HG03095 (cell line): ENCODE data around the gene STH.

ENCODE experiments used
- ATAC-seq: cut with Tn5 transposase; IDR thresholded peaks from one replicate; pipeline ENCODE4 v1.9.1; 2021; ENCODE audit warnings: moderate library complexity; ENCODE audit not compliant: unreplicated experiment

The STH gene

GRCh38 chr17:45983614-45984310 is 15.3 kb upstream of the STH start:
- ATAC-seq = no peak

- ATAC-seq = no peak
Observed at GRCh38 chr17:45984368-45984767, 14.7 kb upstream of the STH start.

- no peak for ATAC-seq
Observed at GRCh38 chr17:45985447-45985846, 13.6 kb upstream of the STH start.

GRCh38 chr17:45986056-45986455 is 13.0 kb upstream of the STH start:
- no peak for ATAC-seq

- ATAC-seq = no peak
Observed at GRCh38 chr17:45987706-45988105, 11.3 kb upstream of the STH start.

- no peak for ATAC-seq
Observed at GRCh38 chr17:45989759-45990158, 9.3 kb upstream of the STH start.

- no peak for ATAC-seq
Observed at GRCh38 chr17:45990886-45991285, 8.2 kb upstream of the STH start.

GRCh38 chr17:45991341-45991740 is 7.7 kb upstream of the STH start:
- ATAC-seq = no peak

- ATAC-seq = no peak
Observed at GRCh38 chr17:45992175-45992574, 6.9 kb upstream of the STH start.

GRCh38 chr17:45992904-45993303 is 6.1 kb upstream of the STH start:
- ATAC-seq = no peak

GRCh38 chr17:45993962-45994627 is 5.0 kb upstream of the STH start:
- ATAC-seq = no peak

- ATAC-seq = no peak
Observed at GRCh38 chr17:45994987-45995386, 4.1 kb upstream of the STH start.

- ATAC-seq = no peak
Observed at GRCh38 chr17:45995627-45996270, 3.3 kb upstream of the STH start.

- no peak for ATAC-seq
Observed at GRCh38 chr17:45996282-45996937, 2.6 kb upstream of the STH start.

GRCh38 chr17:45997166-45997565 is 1.9 kb upstream of the STH start:
- ATAC-seq = no peak

GRCh38 chr17:45997624-45998023 is 1.4 kb upstream of the STH start:
- ATAC-seq = no peak

GRCh38 chr17:45999900-46000290 is 845 bp downstream of the STH start:
- ATAC-seq = no peak

GRCh38 chr17:46000292-46000691 is 1.2 kb downstream of the STH start:
- ATAC-seq = no peak

- ATAC-seq = no peak
Observed at GRCh38 chr17:46000757-46001156, 1.7 kb downstream of the STH start.

- ATAC-seq = no peak
Observed at GRCh38 chr17:46001390-46002310, 2.6 kb downstream of the STH start.
